HL-60 (cell line): ENCODE measurements around the gene EFCAB8.

Source experiments
- POLR2AphosphoS5 ChIP-seq: IDR thresholded peaks from 2 replicates; pipeline ENCODE4 v1.6.1; 2012; ENCODE audit warnings: low read depth
- SPI1 ChIP-seq: IDR thresholded peaks from 2 replicates; pipeline ENCODE4 v1.6.1; 2012; ENCODE audit warnings: low read depth, mild to moderate bottlenecking, borderline replicate concordance
- TF ChIP-seq, protein P1 (sequence below): IDR thresholded peaks from one replicate; pipeline ENCODE4 v1.5.1; 2011; ENCODE audit warnings: low read length, control low read depth, inconsistent platforms; ENCODE audit not compliant: insufficient read depth
- TF ChIP-seq, protein P2 (sequence below): IDR thresholded peaks from 2 replicates; pipeline ENCODE4 v1.6.1; 2012; ENCODE audit warnings: low read depth; ENCODE audit not compliant: insufficient replicate concordance

DNA sequence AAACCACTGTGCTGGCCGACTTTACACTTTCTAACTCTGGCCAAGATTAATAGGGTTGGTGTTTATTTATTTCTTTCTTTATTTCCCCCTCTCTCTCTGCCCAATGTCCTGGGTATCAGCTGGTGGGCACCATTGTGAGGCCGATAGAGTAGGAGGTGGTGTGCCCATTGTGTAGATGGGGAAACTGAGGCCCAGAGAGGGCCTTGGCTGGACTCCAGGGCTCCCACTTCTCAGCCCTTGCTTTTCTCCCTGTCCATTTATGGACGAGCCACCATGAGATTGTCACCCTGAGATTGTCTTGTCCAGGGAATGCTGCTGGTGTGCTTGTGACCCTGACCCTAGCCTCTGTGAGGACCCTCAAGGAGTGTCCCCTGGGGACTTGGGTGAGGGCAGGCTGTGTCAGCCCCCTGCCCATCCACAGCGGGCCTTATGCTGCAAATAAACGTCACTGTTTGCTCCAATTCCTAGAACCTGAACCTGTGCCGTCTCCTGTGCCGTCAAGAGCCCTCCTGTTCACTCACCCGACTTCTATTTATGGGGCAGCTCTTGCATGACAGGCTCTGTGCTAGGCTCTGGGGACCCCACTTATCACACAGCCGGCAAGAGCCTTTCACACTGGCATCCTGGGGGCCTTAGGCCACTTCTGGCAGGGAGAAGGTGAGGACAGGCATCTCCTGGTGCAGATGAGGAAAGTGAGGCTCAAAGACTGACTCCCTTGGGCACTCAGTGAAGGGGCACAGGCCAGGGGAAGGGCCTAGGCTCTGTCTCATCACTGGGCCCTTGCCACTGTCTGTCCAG, 120.7 kb downstream of the EFCAB8 start:
- TF ChIP-seq POLR2AphosphoS5 = no peak
- TF ChIP-seq, protein P1, sequence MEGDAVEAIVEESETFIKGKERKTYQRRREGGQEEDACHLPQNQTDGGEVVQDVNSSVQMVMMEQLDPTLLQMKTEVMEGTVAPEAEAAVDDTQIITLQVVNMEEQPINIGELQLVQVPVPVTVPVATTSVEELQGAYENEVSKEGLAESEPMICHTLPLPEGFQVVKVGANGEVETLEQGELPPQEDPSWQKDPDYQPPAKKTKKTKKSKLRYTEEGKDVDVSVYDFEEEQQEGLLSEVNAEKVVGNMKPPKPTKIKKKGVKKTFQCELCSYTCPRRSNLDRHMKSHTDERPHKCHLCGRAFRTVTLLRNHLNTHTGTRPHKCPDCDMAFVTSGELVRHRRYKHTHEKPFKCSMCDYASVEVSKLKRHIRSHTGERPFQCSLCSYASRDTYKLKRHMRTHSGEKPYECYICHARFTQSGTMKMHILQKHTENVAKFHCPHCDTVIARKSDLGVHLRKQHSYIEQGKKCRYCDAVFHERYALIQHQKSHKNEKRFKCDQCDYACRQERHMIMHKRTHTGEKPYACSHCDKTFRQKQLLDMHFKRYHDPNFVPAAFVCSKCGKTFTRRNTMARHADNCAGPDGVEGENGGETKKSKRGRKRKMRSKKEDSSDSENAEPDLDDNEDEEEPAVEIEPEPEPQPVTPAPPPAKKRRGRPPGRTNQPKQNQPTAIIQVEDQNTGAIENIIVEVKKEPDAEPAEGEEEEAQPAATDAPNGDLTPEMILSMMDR = no peak
- no peak for TF ChIP-seq SPI1
- TF ChIP-seq, protein P2, sequence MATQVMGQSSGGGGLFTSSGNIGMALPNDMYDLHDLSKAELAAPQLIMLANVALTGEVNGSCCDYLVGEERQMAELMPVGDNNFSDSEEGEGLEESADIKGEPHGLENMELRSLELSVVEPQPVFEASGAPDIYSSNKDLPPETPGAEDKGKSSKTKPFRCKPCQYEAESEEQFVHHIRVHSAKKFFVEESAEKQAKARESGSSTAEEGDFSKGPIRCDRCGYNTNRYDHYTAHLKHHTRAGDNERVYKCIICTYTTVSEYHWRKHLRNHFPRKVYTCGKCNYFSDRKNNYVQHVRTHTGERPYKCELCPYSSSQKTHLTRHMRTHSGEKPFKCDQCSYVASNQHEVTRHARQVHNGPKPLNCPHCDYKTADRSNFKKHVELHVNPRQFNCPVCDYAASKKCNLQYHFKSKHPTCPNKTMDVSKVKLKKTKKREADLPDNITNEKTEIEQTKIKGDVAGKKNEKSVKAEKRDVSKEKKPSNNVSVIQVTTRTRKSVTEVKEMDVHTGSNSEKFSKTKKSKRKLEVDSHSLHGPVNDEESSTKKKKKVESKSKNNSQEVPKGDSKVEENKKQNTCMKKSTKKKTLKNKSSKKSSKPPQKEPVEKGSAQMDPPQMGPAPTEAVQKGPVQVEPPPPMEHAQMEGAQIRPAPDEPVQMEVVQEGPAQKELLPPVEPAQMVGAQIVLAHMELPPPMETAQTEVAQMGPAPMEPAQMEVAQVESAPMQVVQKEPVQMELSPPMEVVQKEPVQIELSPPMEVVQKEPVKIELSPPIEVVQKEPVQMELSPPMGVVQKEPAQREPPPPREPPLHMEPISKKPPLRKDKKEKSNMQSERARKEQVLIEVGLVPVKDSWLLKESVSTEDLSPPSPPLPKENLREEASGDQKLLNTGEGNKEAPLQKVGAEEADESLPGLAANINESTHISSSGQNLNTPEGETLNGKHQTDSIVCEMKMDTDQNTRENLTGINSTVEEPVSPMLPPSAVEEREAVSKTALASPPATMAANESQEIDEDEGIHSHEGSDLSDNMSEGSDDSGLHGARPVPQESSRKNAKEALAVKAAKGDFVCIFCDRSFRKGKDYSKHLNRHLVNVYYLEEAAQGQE = no peak
